GDM1 (cell line): ENCODE data around the gene CACNB3.
"Not testable (repeated sequence)": the region's sequence is repeated elsewhere in the genome, so short reads cannot be mapped to it uniquely, and the experiment has no call there.

Source experiments
- DNase-seq: peaks from one replicate; lab custom pipeline; 2025; lab: John Stamatoyannopoulos, UW

The CACNB3 gene

DNA sequence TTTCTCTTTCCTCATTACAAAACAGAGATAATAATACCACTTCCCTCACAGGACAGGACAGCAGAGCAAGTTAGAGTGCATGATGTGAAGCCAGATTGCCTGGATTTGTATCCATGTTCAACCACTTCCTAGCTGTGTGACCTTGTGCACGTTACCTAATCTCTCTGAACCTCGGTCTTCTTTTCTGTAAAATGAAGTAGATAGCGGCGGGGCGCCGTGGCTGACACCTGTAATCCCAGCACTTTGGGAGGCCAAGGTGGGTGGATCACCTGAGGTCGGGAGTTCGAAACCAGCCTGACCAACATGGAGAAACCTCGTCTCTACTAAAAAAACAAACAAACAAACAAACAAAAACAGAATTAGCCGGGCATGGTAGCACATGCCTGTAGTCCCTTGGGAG is 36.6 kb downstream of the CACNB3 start:
- not testable (repeated sequence) for DNase-seq

GRCh38 chr12:48856379-48856778 is 38.1 kb downstream of the CACNB3 start:
- no peak for DNase-seq

DNA sequence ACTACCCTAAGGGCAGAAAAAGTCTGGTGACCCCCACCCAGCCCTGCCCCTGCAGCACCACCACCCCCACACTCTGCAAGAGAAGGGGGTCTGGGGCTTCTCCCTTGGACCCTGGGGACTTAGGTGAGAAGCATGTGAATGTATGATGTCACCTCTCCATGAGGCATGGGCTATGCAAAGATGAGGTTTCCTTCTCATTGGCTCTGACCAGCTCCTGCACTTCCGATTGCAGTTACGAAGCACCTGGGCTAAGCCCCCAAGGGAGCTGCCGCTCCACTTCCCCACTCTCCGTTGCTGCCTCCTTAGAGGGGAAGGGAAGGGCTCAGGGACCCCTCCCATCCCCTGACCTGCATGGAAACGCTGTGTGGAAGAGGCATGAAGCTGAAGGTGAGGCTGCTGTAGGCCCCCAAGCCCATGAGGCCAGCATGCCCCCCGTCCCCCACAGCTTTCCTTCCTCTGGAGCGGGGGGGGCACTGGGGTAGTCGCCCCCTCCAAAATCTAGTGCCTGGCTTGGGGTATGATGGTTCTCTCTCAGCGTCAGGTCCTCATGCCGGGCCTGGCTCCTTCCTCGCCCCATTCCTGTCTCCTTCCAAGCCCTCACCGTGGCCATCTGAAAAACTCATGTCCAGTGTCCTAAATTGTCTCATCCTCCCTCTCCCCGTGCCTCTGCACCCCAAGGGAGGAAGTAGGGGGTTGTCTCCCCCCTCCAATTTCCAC is 39.1 kb downstream of the CACNB3 start:
- DNase-seq, result no peak

- DNase-seq, result no peak
These were observed 39.7 kb downstream of the CACNB3 start for GRCh38 chr12:48858043-48858442.

DNA sequence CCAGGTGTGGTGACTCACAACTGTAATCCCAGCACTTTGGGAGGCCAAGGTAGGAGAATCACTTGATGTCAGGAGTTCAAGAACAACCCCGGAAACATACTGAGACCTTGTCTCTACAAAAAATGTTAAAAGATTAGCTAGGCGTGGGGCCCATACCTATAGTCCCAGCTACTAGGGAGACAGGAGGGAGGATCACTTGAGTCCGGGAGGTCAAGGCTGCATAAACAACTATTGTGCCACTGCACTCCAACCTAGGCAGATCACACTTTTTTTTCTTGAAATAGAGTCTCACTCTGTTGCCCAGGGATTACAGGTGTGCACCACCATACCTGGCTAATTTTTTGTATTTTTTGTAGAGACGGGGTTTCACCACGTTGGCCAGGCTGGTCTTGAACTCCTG is 41.3 kb downstream of the CACNB3 start:
- no peak for DNase-seq

DNA sequence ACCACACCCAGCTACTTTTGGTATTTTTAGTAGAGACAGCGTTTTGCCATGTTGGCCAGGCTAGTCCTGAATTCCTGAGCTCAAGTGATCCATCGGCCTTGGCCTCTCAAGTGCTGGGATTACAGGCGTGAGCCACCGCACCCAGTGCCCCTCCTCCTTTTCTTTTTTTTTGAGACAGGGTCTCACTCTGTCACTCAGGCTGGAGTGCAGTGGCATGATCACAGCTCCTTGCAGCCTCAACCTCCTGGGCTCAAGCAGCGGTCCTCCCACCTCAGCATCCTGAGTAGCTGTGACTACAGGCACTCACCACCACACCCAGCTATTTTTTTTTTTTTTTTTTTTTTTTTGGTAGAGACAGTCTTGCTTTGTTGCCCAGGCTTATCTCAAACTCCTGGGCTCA is 41.9 kb downstream of the CACNB3 start:
- not testable (repeated sequence) for DNase-seq

DNA sequence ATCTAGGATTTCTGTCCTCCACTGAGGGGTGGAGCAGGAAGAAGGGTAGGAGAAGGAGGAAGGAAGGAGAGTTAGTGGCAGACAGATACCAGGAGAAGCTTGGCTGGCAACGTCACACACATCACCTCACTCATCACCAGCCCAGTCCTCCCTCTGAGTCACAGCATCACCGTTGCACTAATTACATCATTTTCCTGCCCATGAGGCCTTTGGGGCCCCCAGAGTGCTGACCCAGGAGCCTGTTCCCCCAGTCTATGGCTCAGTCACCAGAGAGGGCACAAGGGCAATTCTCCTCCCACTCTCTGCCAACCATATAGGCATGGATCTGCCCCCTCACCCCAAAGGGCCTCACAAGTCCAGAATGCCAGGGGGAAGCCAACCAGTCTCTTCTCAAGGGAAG is 42.8 kb downstream of the CACNB3 start:
- no peak for DNase-seq

DNA sequence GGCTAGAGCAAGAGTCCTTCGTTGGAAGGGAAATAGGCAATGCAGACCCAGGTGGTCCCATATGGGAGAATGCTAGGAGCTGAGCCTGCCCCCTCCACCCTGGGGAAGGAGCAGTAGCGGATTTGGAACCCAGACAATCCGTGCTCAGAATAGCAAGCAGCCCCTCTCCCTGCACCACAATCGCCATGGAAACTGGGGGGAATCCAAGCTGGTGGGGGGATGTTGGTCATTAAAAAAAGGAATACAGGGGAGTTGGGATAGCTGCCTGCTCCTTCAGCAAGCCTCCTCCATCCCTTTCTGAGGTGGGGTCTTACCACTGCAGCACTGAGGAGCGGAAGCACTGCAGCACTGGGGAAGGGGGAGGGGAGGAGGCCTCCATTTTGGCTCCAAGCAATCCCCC is 44.5 kb downstream of the CACNB3 start:
- no peak for DNase-seq

- no peak for DNase-seq
These were observed 45.0 kb downstream of the CACNB3 start for GRCh38 chr12:48863291-48863690.

- peak; percentile 73 for DNase-seq
These were observed 47.2 kb downstream of the CACNB3 start, which contains the start of gene RND1 for GRCh38 chr12:48865281-48866051. Gene RND1 (minus strand): TSS chr12:48865870. CDS start chr12:48865767, 103 bp downstream.

- no peak for DNase-seq
These were observed 47.9 kb downstream of the CACNB3 start for GRCh38 chr12:48866052-48866711.

DNA sequence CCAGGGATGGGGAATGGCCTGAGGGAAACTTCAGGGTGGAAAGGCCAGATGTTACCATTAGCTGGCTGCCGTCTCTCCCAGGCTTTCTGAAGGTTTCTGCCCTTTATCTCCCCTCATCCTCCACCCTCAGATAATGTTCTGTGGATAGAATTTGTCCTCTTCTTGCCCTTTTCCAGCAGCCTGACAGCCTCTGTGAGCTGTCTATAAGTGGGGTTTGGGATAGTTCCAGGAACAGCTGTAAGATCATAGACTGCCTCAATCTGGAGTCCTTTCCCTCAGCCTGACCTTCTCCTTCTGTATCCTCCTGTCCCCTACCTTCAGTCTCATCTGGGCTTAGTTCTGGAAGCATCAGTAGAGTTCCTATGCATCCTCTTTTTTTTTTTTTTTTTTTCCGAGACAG is 50.2 kb downstream of the CACNB3 start:
- no peak for DNase-seq

- no peak for DNase-seq
These were observed 50.9 kb downstream of the CACNB3 start for GRCh38 chr12:48869191-48869590.

DNA sequence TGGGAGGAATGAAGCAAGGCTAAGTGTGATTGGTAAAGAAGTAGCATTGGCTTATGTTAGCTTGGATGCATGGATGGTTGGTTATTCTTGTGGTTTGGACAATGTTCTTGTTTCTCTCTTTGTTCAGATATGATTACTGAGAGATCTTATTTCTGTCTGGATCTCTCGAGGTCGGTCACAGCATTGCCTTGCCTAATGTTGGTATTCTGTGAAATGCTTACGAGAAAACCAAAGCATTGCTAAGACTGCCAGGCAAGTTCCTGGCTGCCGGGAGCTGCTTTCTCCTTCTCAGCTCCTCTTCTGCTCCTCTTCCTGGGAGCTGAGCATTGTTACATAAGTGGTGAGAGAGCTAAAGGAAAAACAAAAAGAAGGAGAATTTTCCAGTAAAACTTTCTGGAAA is 54.8 kb downstream of the CACNB3 start:
- no peak for DNase-seq

DNA sequence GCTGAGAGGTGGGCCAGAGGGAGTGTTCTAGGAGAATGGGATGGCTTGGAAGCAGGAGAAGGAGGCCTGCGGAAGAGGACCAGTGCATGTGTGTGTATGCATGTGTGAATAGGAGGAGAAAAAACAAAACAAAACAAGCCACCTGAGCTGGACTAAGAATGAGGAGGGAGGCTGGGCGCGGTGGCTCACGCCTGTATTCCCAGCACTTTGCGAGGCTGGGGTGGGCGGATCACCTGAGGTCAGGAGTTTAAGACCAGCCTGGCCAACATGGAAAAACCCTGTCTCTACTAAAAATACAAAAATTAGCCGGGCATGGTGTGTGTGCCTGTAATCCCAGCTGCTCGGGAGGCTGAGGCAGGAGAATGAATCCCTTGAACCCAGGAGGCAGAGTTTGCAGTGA is 55.2 kb downstream of the CACNB3 start:
- not testable (repeated sequence) for DNase-seq

- DNase-seq, result no peak
These were observed 57.7 kb downstream of the CACNB3 start for GRCh38 chr12:48875944-48876515.
